GM19328 (cell line): ENCODE data around the gene WNT11.

Experiments
- ATAC-seq: cut with Tn5 transposase; IDR thresholded peaks from one replicate; pipeline ENCODE4 v1.9.1; 2021; ENCODE audit warnings: mild to moderate bottlenecking, moderate library complexity; ENCODE audit not compliant: unreplicated experiment

The WNT11 gene

GRCh38 chr11:76206327-76207081 lies at the start of gene WNT11:
Gene WNT11, minus strand, starts transcription at chr11:76206502. Its CDS starts 95 bp downstream, at chr11:76206407.
- ATAC-seq, result no peak

- ATAC-seq, result no peak
Measured at GRCh38 chr11:76253416-76253815, 47.1 kb upstream of the WNT11 start.

- ATAC-seq, result no peak
Measured at GRCh38 chr11:76252631-76253070, 46.3 kb upstream of the WNT11 start.

- ATAC-seq, result no peak
Measured at GRCh38 chr11:76251576-76251975, 45.3 kb upstream of the WNT11 start.

GRCh38 chr11:76251226-76251575 lies 44.9 kb upstream of the WNT11 start:
- ATAC-seq, result no peak

GRCh38 chr11:76250520-76251225 lies 44.4 kb upstream of the WNT11 start:
- ATAC-seq, result no peak

GRCh38 chr11:76249195-76249741 lies 43.0 kb upstream of the WNT11 start:
- ATAC-seq, result no peak

- no peak for ATAC-seq
Measured at GRCh38 chr11:76248210-76248609, 41.9 kb upstream of the WNT11 start.

GRCh38 chr11:76247091-76247490 lies 40.8 kb upstream of the WNT11 start:
- ATAC-seq, result no peak

- no peak for ATAC-seq
Measured at GRCh38 chr11:76246271-76246933, 40.1 kb upstream of the WNT11 start.

- ATAC-seq, result no peak
Measured at GRCh38 chr11:76245720-76246119, 39.4 kb upstream of the WNT11 start.

- ATAC-seq, result no peak
Measured at GRCh38 chr11:76244316-76244851, 38.1 kb upstream of the WNT11 start.

GRCh38 chr11:76243957-76244285 lies 37.6 kb upstream of the WNT11 start:
- ATAC-seq, result no peak

GRCh38 chr11:76243193-76243956 lies 37.1 kb upstream of the WNT11 start:
- ATAC-seq, result no peak

- no peak for ATAC-seq
Measured at GRCh38 chr11:76242004-76242779, 35.9 kb upstream of the WNT11 start.

- ATAC-seq, result no peak
Measured at GRCh38 chr11:76241243-76242000, 35.1 kb upstream of the WNT11 start.

GRCh38 chr11:76240666-76241065 lies 34.4 kb upstream of the WNT11 start:
- ATAC-seq, result no peak

- ATAC-seq, result no peak
Measured at GRCh38 chr11:76240161-76240540, 33.8 kb upstream of the WNT11 start.

GRCh38 chr11:76239483-76240160 lies 33.3 kb upstream of the WNT11 start:
- no peak for ATAC-seq
